RWPE2 (cell line): ENCODE measurements around the gene CD2BP2.

Source experiments
- ATAC-seq: fragments of 200-7000 bp; cut with Tn5 transposase; 3 replicates; pipeline ENCODE4 v1.9.1; 2021; ENCODE audit warnings: low read depth
- DNase-seq: peaks from one replicate; pipeline ENCODE4 v3.0.0-alpha.2; 2020; ENCODE audit warnings: low spot score
- H3K27ac ChIP-seq: fragments of 450-650 bp; 2 replicates; pipeline ENCODE4 v1.5.1; 2017; ENCODE audit warnings: mild to moderate bottlenecking; ENCODE audit not compliant: poor library complexity, severe bottlenecking
- H3K27me3 ChIP-seq: fragments of 250-450 bp; sonication (Bioruptor Pico); 2 replicates; pipeline ENCODE4 v1.5.1; 2021; ENCODE audit warnings: mild to moderate bottlenecking, moderate library complexity; ENCODE audit not compliant: insufficient read depth, poor library complexity, severe bottlenecking
- H3K36me3 ChIP-seq: fragments of 250-450 bp; sonication (Bioruptor Pico); 2 replicates; pipeline ENCODE4 v1.5.1; 2020; ENCODE audit warnings: low read depth, mild to moderate bottlenecking, moderate library complexity
- H3K4me1 ChIP-seq: fragments of 250-450 bp; sonication (Bioruptor Pico); 2 replicates; pipeline ENCODE4 v1.5.1; 2021; ENCODE audit warnings: mild to moderate bottlenecking, moderate library complexity; ENCODE audit not compliant: insufficient read depth, poor library complexity, severe bottlenecking
- H3K4me3 ChIP-seq: fragments of 250-450 bp; sonication (Bioruptor Pico); 2 replicates; pipeline ENCODE4 v1.5.1; 2021; ENCODE audit warnings: mild to moderate bottlenecking, moderate library complexity; ENCODE audit not compliant: severe bottlenecking
- H3K9me3 ChIP-seq: fragments of 250-450 bp; sonication (Bioruptor Pico); 2 replicates; pipeline ENCODE4 v1.5.1; 2021; ENCODE audit warnings: mild to moderate bottlenecking, moderate library complexity; ENCODE audit not compliant: severe bottlenecking
- CTCF ChIP-seq: fragments of 450-650 bp; IDR thresholded peaks from one replicate; pipeline ENCODE4 v1.5.1; 2017; ENCODE audit warnings: mild to moderate bottlenecking, moderate library complexity; ENCODE audit not compliant: poor library complexity, severe bottlenecking

Gene CD2BP2

GRCh38 chr16:30380803-30381208 lies 25.7 kb upstream of the CD2BP2 start:
- H3K9me3 ChIP-seq, result no peaks in the 10 kb centered on the region
- DNase-seq (no peak), ATAC-seq (no peak)
- H3K4me3 ChIP-seq, result no peak overlapping the region
- H3K4me1 ChIP-seq, result peaks cover 4% of the 10 kb centered on the region
- H3K27ac ChIP-seq, result no peak overlapping the region
- no peaks in the 10 kb centered on the region for H3K36me3 ChIP-seq
- no peak for TF ChIP-seq CTCF
- no peaks in the 10 kb centered on the region for H3K27me3 ChIP-seq

- Histone ChIP-seq H3K4me1 (peaks cover 4% of the 10 kb centered on the region), H3K4me3 (no peak overlapping the region)
Observed at GRCh38 chr16:30380072-30380802, 25.1 kb upstream of the CD2BP2 start.

GRCh38 chr16:30379158-30379783 lies 24.2 kb upstream of the CD2BP2 start:
- DNase-seq (no peak), ATAC-seq (no peak)
- H3K4me3 ChIP-seq, result peak overlapping the region; percentile 59
- H3K27me3 ChIP-seq, result no peaks in the 10 kb centered on the region
- no peaks in the 10 kb centered on the region for H3K9me3 ChIP-seq
- H3K4me1 ChIP-seq, result peaks cover 4% of the 10 kb centered on the region
- no peaks in the 10 kb centered on the region for H3K36me3 ChIP-seq
- TF ChIP-seq CTCF, result no peak
- peak overlapping the region; percentile 91 for H3K27ac ChIP-seq

More at GRCh38 chr16:30380072-30380802, 25.1 kb upstream of the CD2BP2 start:
- ATAC-seq, result no peak
- no peaks in the 10 kb centered on the region for H3K27me3 ChIP-seq
- TF ChIP-seq CTCF, result no peak
- no peaks in the 10 kb centered on the region for H3K9me3 ChIP-seq
- H3K27ac ChIP-seq, result no peak overlapping the region
- no peak for DNase-seq
- H3K36me3 ChIP-seq, result no peaks in the 10 kb centered on the region

- H3K4me3 ChIP-seq, result peak overlapping the region; percentile 59
- peaks cover 4% of the 10 kb centered on the region for H3K4me1 ChIP-seq
- ATAC-seq (peak; percentile 91), DNase-seq (peak; percentile 97)
- peak overlapping the region; percentile 91 for H3K27ac ChIP-seq
- peak; percentile 7 for TF ChIP-seq CTCF
- no peaks in the 10 kb centered on the region for H3K36me3 ChIP-seq
- no peaks in the 10 kb centered on the region for H3K9me3 ChIP-seq
- no peaks in the 10 kb centered on the region for H3K27me3 ChIP-seq
Observed at GRCh38 chr16:30378236-30379157, 23.4 kb upstream of the CD2BP2 start.
